RWPE1 (cell line): ENCODE measurements around the gene STON1.
A peak's percentile ranks its signal among the peaks of the same experiment; 100 is the strongest.
"Not testable (repeated sequence)": the region's sequence is repeated elsewhere in the genome, so short reads cannot be mapped to it uniquely, and the experiment has no call there.

Experiments used
- CTCF ChIA-PET: fragments of 350-600 bp; sonication (Branson Sonifier 250); formaldehyde crosslinking; extraction: SDS; loops from one replicate; lab custom pipeline; 2021; lab: Yijun Ruan, JAX
- POLR2A ChIA-PET: fragments of 400-600 bp; formaldehyde crosslinking; extraction: SDS; loops from one replicate; lab custom pipeline; 2020; ENCODE audit warnings: antibody characterized with exemption; ENCODE audit not compliant: low non-redundant PET; lab: Yijun Ruan, JAX
- DNase-seq: peaks from one replicate; pipeline ENCODE4 v3.0.0; 2012; ENCODE audit warnings: low spot score
- H3K27ac ChIP-seq: fragments of 450-650 bp; 2 replicates; pipeline ENCODE4 v1.5.1; 2017
- TF ChIP-seq, protein P1 (sequence below): fragments of 450-650 bp; conservative IDR thresholded peaks from 2 replicates; pipeline ENCODE4 v1.5.1; 2017; ENCODE audit warnings: low read depth, mild to moderate bottlenecking

The STON1 gene

DNA sequence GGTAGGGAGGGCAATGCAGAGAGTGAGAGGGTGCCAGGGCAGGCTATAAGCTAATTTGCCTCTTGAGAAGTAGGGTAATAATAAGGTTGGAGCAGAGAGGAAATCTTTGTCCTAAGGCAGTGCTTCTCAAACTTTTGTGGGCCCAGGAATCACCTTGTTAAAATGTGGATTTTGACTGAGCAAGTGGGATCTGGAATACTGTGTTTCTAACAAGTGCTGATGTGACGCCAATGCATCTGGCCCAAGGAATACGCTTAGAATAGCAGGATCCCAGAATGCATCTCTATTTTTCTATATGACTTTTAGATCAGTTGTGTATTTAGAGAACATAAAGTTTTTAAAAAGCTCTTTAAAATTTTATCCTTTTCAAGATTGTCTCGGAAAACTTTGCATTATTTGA lies 58.0 kb downstream of the STON1 start:
- no peak for DNase-seq
- CTCF ChIA-PET, result interaction anchor here (0.6 to 1.5 kb wide), 3 partner anchors 12 to 481 kb away, joined by 3 to 4 read pairs (median 3); no protein-coding TSS in a partner anchor
- no peak overlapping the region for H3K27ac ChIP-seq
- TF ChIP-seq, protein P1, sequence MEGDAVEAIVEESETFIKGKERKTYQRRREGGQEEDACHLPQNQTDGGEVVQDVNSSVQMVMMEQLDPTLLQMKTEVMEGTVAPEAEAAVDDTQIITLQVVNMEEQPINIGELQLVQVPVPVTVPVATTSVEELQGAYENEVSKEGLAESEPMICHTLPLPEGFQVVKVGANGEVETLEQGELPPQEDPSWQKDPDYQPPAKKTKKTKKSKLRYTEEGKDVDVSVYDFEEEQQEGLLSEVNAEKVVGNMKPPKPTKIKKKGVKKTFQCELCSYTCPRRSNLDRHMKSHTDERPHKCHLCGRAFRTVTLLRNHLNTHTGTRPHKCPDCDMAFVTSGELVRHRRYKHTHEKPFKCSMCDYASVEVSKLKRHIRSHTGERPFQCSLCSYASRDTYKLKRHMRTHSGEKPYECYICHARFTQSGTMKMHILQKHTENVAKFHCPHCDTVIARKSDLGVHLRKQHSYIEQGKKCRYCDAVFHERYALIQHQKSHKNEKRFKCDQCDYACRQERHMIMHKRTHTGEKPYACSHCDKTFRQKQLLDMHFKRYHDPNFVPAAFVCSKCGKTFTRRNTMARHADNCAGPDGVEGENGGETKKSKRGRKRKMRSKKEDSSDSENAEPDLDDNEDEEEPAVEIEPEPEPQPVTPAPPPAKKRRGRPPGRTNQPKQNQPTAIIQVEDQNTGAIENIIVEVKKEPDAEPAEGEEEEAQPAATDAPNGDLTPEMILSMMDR, result no peak
- POLR2A ChIA-PET, result no interaction called here

DNA sequence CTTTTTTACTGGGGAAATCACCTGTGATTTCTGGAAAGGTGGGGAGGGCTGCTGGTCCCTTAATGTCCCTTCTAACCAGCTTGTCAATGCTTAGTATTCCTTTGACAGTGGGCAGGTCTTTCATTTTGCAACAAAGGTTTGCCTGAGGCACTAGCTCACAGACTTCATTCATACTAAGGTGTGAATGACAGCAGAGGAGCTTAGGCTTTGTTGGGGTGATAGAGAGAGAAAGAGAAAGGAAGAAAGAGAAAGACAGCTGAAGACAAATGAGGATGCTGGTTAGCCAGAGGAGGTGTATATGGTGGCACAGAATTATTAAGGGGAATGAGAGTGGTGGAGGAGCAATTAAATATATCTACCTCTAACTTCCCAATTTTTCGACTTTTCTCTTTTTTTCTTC lies 58.8 kb downstream of the STON1 start:
- no peak overlapping the region for H3K27ac ChIP-seq
- TF ChIP-seq, protein P1, result no peak
- DNase-seq, result no peak
- ChIA-PET CTCF (interaction anchor here (0.5 to 1.5 kb wide), 8 partner anchors 12 to 1500 kb away, joined by 3 to 5 read pairs (median 4); no protein-coding TSS in a partner anchor), POLR2A (no interaction called here)

DNA sequence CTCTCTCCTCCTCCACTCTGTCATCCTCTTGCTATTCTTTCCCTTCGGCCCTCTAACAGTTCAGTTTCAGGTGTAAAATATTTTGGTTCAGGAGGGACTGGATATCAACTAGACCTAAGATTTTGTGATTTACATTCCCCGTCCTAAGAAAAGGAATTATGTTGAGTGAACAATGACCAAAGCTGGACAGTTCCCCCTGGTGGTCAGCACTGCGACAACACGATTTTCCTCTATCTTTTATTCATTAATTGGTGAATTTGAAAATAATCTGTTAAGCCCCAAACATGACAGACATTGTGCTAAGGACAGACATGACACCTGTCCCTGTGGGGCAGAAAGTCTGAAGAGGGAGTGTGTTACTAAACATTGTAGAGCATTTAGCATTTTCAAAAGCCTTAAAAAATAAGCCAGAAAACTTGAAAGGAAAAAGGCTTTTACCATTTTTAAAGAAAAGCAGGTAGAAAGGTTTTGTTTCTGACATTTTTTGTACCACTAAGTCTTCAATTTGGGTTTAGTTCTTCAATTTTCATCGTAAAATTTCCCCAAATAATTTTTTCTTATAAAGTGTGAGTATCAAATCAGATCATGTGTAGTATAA lies 59.3 kb downstream of the STON1 start:
- H3K27ac ChIP-seq, result no peak overlapping the region
- TF ChIP-seq, protein P1, result peak; percentile 79
- POLR2A ChIA-PET, result no interaction called here
- peak; percentile 48 for DNase-seq
- CTCF ChIA-PET, result interaction anchor here (0.6 to 1.4 kb wide), 3 partner anchors 51 to 58 kb away, joined by 3 read pairs; no protein-coding TSS in a partner anchor

DNA sequence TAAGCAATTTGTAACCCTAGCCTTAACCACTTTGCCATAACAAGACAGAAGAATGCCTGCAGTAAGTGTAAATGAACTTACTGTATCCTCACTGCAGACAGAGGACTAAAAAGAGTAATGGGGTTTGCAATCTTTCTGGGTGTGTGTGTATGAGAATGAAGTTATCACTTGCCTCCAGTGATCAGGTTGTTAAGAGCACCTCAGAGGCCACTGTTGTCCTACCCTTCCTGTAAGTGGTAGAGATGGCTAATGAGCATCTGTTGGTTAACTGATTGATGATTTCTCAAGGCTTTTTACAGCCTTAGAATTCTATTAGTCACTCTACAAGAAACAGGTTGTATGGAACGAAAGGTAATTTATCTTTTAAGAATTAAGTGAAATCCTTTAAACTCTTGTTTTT lies 60.1 kb downstream of the STON1 start:
- H3K27ac ChIP-seq, result no peak overlapping the region
- TF ChIP-seq, protein P1, result no peak
- CTCF ChIA-PET, result interaction anchor here (0.8 kb wide), 1 partner anchor 9 kb away, joined by 3 read pairs; no protein-coding TSS in a partner anchor
- POLR2A ChIA-PET, result no interaction called here
- no peak for DNase-seq

DNA sequence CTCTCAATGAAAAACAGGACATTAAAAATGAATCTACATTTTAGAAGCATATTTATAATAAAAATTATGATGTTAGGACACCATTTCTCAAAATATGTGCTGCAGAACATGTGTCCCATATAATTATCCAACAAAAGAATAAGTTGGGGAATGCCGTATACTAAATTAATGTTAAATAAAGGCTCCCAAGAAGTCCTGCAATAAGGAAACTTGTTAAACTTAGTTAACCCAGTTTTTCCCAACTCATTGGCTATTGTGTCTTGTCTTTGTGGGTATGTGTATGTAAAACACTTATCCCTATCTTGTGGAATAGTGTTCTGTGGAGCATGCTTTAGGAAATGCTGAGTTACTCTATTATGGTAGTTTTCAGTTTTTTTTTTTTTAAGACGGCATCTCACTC lies 62.1 kb downstream of the STON1 start:
- TF ChIP-seq, protein P1, result no peak
- POLR2A ChIA-PET, result no interaction called here
- DNase-seq, result no peak
- no peak overlapping the region for H3K27ac ChIP-seq
- CTCF ChIA-PET, result no interaction called here

DNA sequence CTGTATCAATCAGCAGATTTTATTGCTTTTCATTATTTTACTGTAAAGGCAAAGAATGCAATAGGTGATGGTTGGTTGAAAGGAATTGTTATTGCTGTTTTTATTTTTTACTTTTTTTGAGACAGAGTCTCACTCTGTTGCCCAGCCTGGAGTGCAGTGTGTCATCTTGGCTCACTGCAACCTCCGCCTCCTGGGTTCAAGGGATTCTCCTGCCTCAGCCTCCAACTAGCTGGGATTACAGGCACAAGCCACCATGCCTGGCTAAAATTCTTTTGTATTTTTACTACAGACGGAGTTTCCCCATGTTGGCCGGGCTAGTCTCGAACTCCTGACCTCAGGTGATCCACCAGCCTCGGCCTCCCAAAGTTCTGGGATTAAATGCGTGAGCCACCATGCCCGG lies 66.8 kb downstream of the STON1 start:
- POLR2A ChIA-PET, CTCF ChIA-PET, H3K27ac ChIP-seq, DNase-seq: not testable (repeated sequence)

DNA sequence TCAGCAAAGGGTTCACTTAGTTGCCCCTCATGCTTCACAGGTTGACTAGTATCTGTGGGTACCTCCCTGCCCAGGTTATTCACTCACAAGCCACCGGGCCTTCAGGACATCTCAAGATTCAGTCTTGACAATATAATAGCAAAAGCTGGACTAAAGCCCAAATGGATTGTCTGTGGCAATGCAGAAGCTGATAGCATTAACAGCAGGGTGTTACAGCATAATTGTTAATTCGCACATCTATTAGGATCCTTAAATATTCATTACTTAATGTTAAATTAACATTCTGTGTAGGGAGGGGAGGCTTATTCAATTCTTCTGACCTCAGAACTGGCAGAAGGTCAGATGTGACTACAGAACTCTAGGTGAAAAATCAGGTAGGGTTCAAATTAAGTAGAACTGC lies 67.5 kb downstream of the STON1 start:
- CTCF ChIA-PET, result interaction anchor here (0.6 kb wide), 1 partner anchor 179 kb away, joined by 3 read pairs; no protein-coding TSS in a partner anchor
- no peak for DNase-seq
- TF ChIP-seq, protein P1, result no peak
- POLR2A ChIA-PET, result no interaction called here
- no peak overlapping the region for H3K27ac ChIP-seq
